ENCODE results near the gene PPFIBP1.

The PPFIBP1 gene

DNA sequence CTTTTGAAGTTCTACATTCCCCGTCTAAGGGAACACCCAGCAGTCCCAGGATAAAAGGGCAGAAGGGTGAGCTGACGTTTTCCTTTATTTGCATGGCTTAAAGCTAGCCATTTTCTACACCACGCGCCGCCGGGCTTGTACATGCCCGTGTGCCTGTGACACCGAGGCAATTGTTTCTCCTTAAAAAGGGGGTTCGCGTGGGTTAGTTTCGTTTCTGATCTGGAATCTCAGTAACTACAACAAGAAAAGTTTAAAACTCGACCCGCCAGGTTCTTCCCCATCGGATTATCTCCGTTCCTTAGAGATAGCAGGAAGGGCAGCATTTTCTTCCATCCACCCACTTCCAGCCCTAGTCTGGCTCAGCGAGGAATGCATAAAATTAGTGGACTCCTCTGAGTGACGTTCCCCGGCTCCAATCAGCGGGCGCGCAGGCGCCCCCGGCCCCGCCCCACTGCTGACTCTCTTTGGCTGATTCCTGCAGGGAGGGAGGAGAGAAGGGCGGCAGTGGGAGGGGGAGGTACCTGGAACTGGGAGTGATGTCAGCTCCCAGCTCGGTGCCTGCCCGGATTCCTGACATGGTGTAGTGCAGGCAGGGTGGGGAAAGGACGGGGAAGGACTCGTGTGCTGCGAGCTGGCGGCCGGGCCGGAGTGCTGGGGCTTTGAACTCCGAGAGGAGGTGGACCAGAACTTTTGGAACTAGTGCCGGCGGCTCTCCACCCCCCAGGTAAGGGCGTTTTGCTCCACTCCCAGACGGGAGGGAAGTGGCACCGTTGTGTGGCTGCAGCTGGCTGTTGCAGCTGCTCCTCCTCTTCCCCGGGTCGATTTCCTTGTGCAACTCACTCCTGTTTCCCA is at the start of gene PPFIBP1:
PPFIBP1 (plus strand) TSS at position 565 of the 852 bp plus-strand sequence. CDS start 109,191 bp downstream, outside the sequence.
- DNase-seq (ENCODE audit: low read depth) = peak; percentile 97

DNA sequence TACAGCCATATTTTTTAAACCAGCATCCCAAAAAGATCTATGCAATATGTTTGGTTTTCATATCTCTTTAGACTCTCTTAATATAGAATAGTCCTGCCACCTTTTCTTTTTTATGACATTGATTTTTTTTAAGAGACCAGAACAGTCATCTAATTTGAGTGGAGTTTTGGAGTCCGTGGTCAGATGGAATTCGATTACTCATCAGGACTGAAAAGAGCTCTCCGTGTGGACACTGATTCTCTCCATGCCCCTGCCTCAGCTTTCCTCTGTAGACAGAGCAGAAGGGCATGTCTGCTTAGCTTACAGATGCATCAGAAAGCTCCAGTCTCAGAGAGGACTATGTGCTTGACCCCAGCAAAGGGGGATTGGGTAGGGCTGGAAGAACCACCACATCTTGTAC is 49.7 kb upstream of the PPFIBP1 start:
- peak; percentile 66 for DNase-seq (ENCODE audit: low read depth)

DNA sequence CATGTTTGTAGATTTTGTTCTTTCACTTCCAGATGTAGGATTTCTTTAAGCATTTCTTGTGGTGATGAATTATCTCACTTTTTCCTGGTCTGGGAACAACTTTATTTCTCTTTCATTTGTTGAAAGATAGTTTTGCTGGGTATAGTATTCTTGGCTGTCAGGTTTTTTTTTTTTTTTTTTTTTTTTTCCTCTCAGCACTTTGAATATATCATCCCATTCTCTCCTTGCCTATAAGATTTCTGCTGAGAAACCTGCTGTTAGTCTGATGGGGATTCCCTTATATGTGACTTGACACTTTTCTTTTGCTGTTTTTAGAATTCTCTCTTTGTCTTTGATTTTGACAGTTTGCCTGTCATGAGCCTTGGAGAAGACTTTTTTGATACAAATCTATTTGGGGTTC is 47.0 kb upstream of the PPFIBP1 start:
- no peak for DNase-seq (ENCODE audit: low read depth)

DNA sequence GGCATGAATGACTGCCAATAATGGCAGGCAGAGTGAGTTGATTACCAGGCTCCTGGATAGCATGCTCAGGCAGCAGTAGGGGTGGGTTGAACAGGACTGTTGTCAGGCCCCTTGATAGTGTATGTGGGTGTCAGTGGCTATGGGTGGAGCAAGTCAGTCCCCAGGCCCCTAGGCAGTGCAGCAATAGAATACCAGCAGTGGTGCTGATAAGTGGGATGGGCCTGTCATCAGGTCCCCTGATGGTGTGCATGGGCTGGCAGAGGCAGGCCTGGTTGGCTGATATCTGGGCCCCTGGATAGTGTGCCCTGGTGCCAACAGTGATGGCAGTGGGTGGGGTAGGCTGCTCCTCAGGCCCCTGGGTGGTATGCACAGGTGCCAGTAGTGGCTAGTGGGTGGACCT is 45.1 kb upstream of the PPFIBP1 start:
- DNase-seq (ENCODE audit: low read depth) = no peak

DNA sequence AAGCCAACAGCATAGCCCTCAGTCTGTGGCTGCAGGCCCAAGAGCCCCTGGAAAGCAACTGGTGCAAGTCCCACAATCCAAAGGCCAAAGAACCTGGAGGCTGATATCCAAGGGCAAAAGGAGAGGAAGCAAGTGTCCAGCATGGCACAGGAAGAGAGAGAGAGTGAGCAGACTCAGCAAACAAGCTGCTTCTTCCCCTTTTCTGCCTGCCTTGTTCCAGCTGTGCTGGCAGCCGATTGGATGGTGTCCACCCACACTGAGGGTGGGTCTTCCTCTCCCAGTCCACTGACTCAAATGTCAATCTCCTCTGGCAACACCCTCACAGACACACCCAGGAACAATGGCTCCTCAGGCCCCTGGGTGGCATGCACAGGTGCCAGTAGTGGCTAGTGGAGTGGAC is 44.0 kb upstream of the PPFIBP1 start:
- DNase-seq (ENCODE audit: low read depth) = no peak

DNA sequence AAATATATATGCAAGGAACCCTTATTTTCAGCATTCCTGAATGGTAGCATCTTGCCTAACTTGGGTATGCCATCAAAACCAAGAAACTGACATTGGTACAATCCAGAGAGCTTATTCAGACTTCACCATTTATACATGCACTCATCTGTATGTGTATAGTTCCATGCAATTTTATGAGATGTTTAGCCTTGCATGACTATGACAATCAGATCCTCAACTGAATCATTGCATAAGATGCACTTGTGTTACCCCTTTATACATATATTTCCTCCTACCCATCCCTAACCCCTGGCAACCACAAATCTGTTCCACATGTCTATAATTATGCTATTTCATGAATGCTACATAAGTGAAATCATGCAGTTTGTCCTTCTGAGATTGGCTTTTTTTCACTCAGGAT is 37.0 kb upstream of the PPFIBP1 start:
- no peak for DNase-seq (ENCODE audit: low read depth)

DNA sequence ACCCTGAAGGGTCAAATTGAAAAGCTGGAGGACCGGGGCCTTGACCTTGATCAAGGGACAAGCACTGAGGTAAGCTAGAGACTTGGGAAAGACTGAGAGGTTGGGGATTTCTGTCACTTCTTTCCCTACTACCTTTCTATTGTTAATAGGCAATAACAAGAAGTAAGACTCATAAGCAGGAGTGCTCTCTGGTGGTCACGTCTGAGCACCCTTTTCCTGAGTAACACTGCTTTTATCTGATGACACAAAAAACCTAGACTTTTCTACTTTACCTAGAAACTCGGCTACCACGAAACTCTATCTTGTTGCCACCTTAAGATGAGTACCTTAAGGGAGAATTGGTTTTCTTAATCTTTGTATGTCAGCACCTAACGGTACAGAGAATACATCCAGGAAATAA is 35.5 kb upstream of the PPFIBP1 start:
- no peak for DNase-seq (ENCODE audit: low read depth)

DNA sequence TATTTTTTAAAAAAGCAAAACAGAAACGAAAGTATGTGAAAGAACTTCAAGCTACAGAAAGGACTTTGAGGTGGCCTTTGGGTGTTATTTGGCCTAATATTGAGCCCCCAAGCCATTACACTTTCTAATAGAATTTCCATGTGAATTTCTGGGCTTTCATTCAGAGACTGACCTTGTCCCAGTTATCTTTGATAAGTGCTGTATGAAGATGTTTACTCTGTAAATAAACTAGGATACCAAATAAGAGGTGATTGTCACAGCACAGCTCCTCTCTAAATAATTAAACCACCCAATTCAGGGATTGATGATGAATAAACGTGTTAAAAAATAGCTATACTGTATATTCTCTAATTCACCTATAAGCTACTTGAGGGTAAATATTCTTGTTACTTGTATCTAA is 32.8 kb upstream of the PPFIBP1 start:
- DNase-seq (ENCODE audit: low read depth) = no peak

DNA sequence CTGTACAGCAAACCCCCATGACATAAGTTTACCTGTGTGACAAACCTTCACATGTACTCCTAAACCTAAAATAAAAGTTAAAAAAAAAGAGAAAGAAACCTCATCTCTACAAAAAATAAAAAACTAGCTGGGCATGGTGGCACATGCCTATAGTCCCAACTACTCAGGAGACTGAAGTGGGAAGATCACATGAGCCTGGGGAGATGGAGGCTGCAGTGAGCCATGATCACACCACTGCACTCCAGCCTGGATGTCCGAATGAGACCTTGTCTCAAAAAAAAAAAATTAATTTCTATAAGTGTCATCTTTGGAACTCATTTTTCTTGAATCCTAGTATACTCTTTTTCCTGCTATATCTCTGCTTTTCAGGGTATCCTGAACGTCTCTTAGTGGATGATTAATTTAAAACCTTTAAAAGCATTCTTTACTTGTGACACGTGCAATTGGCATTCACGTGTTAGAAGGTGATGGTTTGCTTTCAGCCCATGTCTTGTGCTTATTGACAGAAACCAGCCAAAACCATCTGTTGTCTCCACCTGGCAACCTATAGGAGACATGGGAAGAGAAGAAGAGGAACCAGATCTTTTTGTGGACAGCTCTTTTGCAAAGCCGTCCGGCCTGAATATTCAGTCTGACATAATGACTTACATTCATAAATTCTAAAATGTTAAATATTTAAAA is 30.6 kb upstream of the PPFIBP1 start:
- no peak for DNase-seq (ENCODE audit: low read depth)

DNA sequence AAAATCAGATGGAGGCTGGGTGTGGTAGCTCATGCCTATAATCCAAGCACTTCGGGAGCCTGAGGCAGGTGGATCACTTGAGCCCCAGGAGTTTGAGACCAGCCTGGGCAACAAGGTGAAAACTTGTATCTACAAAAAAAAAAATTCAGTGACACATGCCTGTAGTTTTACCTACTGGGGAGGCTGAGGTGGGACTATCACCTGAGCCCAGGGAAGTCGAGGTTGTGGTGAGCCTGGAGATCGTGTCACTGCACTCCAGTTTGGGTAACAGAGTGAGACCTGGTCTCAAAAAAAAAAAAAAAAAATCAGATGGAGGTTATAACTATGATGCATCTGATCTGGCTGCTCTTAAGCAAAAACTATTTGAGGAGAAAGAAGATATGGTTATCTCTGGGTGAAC is 26.6 kb upstream of the PPFIBP1 start:
- no peak for DNase-seq (ENCODE audit: low read depth)

DNA sequence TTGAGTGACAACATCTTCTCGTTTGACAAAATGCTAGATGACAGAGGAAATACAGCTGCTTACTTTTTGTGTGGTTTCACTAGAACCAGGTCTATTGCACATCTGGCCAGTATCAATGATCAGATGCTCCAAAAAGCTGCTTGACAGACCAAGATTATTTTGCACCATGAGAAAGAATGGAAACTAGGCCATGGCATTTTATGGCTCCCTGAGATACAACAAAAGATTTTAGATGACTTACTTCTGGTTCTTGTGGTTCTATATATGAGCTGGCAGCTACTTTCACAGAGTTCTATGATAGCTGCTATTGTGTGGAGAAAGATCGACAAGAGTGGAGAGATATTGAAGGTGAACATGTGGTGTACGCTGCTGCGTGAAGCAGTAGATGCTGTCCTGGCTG is 25.9 kb upstream of the PPFIBP1 start:
- no peak for DNase-seq (ENCODE audit: low read depth)

DNA sequence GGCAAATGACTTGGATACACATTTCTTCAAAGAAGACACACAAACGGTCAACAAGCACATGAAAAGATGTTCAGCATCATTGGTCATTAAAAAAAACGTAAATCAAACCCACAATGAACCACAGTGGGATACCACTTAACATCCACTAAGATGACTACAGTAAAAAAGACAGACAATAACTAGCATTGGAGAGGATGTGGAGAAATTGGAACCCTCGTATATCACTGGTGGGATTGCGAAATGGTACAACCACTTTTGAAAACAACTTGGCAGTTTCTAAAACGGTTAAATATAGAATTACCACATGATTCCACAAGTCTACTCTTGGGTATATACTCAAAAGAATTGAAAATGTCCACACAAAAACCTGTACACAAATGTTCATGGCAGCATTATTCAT is 25.2 kb upstream of the PPFIBP1 start:
- DNase-seq (ENCODE audit: low read depth) = no peak

DNA sequence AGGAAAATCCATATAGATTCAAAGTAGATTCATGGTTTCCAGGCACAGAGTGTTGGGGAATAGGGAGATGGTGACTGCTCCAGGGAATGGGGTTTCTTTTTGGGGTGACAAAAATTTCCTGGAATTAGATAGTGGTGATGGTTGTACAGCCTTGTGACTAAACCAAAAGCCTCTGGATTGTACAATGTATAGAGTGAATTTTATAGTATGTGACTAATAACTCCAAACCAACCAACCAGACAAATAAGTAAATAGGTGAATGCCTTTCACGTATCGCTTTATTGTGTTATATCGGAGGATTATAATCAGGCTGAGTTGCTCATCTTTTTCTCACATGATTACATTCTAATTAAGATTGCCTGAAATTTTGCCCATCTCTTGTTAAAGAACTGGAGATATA is 24.6 kb upstream of the PPFIBP1 start:
- no peak for DNase-seq (ENCODE audit: low read depth)

DNA sequence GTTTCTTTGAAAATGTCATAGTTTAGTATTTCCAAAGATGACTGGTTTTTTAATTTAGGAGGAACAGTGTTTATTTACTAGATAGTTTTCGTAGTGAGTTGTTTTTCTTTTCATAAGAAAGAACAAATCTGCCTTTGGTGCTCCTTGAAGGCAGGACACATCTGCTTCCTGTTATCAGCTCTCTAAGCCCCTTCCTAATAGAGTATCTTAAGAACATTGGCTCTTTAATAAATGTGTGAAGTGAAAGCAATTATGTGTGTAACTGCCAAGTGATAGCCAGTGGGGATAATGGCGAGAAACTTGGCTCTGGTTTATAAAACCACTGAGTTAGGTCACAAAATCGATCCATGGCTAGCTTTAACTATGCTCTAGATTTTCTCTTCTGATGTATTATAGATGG is 23.5 kb upstream of the PPFIBP1 start:
- no peak for DNase-seq (ENCODE audit: low read depth)

DNA sequence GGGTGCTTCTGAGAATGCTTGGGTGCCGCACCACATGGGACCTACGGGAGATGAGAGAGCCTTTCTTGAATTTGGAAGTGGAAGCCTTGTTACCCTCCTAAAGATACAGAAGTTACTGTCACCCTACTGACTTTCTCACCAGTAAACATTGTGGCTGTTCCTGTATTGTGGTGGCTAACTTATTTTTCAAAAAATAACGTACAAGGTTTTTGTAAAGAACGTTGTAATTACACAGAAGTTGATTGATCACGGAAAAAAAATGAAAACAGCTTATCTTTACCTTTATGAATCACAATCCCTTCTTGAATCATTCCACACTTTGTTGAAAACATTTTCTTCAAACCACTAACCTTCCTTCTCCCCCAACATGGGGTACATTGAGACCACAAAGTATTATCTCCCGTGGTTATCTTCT is 22.0 kb upstream of the PPFIBP1 start:
- no peak for DNase-seq (ENCODE audit: low read depth)

DNA sequence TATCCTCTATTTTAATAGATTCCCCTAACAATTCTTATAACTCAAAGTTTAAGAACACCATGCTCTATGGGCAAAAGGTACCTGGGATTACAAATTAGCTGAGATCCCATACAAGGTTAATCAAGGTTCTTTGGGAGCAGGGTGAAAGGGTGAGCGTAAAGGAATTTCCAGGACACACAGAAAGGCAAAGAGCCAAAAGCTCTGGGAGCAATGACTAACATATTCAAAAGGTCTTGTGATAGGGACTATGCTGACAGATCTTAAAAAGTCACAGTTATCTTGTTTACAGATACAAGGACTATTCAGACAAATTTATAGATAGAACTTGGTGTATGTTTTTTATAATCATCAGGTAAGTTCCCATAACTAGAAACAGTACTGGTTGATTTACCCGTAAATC is 19.5 kb upstream of the PPFIBP1 start:
- DNase-seq (ENCODE audit: low read depth) = peak; percentile 10

DNA sequence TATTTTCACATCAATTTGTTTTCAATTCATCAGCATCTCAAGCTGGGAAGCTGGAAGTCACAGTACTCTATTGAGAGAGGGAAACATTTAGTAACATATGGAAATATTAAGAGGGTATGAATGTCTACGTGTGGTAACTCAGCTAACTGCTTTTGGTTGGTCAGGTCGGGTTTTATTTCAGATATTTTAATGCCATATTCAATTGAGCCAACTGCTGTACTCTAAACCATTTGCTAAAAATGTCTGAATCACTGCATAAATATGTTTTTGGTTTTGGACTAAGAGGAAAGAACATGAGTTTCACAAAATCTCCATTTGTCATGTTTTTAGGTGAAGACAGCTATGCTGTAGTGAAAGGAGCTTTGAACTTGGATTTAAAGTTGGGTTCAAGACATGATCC is 18.9 kb upstream of the PPFIBP1 start:
- peak; percentile 60 for DNase-seq (ENCODE audit: low read depth)

DNA sequence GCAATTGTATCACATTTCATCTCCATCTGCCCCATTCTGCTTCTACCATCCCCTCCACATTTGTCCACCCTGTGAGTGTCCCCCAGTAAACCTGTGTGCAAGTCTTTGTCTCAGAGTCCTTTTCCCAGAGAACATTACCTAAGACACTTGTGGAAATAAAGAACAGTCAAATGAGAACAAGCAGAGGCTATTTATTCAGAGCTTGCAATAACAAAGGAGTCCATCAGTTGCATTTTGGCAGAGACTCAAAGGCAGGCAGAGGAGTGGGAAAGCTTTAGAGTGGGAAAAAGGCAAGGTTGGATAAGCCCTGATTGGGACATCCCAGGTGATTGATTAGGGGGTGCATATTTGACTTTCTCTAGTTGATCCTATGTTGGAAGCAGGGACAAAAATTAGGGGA is 18.2 kb upstream of the PPFIBP1 start:
- no peak for DNase-seq (ENCODE audit: low read depth)

DNA sequence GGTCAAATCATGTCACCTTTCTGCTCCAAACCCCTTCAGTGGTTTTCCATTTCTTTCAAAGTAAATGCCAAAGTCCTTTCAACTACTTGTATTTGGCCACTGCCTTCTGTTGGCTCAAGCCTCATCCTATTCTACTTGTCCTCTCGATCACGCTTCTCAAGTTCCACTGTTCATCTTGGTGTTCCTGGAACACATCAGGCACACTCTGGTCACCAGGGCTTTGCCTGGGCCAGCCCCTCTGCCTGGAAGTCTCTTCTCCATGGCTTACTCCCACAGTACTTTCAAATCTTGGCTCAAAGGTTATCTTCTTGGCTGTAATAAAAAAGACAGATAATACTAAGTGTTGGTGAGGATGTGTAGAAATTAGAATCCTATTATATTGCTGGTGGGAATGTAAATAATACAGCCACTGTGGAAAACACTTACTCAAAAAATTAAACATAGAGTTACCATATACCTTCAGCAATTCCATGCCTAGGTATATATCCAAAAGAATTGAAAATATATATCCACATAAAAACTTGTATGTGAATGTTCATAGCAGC is 17.3 kb upstream of the PPFIBP1 start:
- DNase-seq (ENCODE audit: low read depth) = no peak

DNA sequence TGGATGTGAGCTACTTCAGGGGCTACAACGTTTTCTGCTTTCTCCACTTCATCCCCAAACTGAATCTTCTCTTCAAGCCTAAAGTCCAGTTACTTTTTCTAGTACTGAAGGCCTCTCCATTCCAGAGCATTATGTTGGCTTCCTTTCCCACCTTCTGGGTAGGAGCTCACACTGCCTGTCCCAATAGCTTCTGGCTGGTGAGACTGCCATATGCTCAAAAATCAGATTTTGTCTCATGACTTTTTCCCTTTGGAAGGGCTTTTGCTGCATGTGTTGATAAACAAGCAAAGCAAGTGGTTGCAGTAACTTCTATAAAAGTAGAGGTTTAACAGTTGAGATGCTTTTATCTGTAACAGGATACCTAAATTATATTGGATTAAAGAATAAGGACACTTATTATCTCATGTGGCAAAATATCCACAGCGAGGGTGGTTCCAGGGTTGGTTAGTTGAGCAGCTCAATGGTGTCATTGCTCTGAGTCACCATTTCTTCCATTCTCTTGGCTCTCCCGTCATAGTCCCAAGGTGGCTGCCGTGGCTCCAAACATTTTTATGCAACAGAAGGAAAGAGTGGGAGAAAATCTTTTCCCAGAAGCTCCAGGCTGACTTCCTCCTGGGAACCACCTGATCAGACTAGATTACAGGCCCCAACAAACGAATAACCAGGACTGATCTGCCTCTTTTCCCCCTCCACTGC is 15.1 kb upstream of the PPFIBP1 start:
- DNase-seq (ENCODE audit: low read depth) = no peak

DNA sequence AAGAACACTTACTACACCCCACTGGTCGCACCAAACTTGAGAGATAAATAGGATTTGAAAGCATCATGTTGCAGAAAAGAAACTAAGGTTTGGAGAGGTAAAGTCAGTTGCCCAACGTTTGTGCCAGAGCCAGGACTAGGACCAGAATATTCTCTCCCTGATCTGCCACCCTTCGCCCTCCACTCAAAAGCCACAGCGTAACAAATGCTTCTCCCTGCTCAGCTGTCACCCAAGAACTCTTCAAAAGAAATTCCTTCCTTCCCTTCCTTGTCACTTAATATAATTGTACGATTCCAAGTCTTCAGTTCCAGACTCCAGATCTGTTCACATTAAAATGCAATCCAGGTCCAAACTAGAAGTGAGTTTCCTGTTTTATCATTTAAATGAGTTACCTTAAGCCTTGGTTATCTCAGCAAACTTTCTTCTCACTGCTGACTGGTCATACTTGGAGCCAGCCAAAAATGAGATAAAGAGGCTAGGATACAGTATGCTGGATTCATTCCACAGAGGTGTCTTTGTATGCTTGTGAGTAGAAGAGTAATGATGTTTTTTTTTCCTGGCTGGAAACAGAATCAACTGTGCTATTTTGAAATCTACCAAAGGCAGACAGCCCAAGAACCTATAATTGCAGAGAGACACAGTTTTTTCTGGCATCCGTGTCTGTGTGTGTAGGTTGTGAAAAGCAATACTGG is 12.8 kb upstream of the PPFIBP1 start:
- DNase-seq (ENCODE audit: low read depth) = no peak

DNA sequence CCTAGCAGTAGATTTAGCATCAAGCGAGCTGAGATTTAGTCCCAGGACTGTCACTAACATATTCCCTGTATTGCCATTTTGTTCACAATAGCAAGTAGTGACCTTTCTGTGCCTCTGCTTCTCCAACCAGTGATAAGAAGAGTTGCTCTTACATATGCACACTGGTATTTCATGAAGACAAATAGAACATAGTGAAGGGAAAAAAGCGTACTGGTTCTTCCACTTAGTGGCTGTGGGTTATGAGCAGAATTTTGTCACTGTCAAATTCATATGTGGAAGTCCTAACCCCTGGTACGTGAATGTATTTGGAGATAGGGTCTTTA is 12.3 kb upstream of the PPFIBP1 start:
- no peak for DNase-seq (ENCODE audit: low read depth)

All from HS-5 (cell line).